HG03135 (cell line): ENCODE results near the gene RGL2.

ENCODE experiments used
- ATAC-seq: cut with Tn5 transposase; IDR thresholded peaks from one replicate; pipeline ENCODE4 v1.9.1; 2021; ENCODE audit warnings: mild to moderate bottlenecking, moderate library complexity; ENCODE audit not compliant: unreplicated experiment

The RGL2 gene

DNA sequence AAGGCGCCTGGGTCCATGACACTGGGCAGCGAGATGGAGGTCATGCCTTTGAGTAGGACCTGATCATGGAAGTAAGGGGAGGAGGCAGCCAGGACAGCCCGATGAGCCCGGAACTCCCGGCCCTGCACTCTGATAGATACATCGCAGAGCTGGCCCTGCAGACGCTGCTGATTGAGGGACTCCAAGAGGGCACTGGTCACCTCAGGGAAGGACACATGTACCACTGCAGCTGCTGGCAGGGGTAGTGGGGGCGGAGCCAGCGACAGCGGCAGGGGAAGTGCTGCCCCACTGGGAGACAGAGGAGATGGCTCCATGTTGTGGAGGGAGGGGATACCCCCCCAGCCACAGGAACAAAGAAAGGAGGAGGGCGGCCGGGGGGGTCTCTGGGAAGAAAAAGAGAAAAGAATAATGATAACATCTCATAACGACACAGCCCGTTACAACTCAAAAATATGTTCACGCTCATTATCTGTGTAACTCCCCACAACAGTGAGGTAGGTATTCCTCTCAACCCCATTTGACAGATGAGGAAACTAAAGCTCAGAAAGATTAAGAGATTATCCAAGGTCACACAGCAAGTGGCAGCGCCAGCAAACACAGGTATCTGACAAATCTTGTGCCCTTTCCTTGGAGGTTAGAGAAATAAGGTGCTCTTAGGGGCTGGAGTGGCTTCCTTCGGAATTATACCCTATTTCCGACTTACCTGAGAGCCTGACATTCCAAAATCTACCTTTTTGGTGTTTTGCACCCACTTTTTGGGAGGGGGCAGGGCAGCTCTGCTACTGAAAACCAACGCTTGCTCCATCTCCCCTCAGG, 18.1 kb upstream of the RGL2 start:
- ATAC-seq = no peak

DNA sequence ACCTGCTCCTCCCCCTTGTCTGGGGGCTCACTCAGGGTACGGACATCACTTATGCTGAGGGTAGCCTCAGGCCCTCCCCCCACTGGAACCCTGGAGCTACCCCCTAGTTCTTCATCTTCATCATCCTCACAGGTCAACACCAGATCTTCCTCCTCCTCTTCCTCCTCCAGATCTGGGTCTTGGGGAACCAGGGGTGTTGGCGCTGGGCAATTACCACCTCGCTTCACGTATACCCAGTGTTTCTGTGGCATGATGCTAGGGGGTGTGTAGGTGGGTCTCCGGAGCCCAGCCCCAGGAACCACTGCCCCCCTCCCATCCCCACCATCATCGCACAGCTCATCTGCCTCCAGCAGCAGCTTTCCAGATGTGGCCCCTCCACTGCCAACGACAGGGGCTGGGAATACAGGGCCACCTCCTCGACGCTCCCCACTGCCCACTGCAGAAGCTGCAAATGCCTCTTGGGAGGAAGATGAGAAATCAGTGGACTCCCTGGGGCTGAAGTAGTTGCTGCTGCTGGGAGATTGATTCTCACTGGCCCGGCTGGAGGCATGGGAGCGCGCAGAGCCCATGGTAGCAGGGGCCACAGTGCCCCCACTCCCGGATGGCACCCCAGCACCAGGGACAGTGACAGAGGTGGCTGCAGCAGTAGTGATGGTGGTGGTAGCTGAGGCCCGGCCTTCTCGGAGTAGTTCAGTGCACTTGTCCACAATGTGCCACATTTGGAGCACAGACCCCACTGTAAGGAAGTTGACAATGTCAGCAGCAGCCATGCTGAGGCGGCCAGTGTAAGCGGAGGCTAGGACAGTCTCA, 17.3 kb upstream of the RGL2 start:
- no peak for ATAC-seq

DNA sequence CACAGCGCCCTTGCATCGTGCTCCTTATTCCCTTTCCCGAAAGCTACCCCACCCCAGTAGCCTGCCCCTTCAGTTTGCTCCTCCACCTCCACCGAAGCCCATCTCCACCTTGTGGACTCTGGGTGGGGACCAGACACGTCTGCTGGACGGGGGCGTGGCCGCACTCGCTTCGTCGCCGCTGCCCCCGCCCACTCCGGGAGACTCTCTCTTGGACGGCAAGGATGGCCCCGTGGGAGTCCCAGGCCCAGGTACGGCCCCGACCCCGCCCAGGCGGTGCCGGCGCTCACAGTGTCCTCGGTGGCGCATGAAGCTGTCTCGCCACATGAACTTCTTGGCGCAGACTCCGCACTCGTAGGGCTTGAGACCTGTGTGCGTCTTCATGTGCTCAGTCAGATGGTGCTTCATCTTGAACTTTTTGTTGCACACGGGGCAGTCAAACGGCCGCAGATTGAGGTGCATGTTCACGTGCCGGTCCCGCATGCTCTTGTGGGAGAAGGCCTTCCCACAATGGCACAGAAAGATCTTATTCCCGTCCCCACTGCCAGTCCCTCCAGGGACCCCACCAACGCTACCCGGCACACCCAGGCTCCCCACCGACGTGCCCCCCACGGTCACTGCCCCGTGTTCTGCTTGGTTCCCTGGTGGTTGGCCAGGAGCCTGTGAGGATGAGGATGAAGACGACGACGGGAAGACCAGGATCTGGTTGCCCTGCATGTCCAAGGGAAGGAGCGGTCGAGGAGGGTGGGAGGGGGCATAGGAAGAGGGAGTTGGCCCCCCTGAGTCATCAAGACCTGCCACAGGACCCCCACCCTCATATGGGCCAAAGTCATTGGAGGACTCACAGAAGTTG, 16.4 kb upstream of the RGL2 start:
- ATAC-seq = no peak

DNA sequence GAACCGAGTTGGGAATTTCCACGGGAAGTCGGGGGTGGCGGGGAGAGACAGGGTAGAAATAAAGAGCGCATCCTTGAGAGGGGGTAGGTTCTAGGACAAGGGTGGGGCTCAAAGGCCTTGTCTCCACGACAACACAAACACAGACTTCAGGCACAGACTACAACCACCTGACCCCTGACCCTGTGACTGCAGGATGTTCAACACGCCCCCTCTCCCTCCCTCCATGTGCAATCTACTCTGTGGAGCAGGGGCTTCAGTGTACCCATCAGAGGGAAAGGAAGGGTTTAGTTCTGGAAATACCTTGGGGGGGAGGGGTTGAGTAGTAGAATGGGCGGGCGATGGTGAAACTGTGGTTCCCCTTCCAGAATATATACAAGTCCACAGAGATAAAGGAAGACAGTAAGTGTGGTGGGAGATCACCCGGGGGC, 15.8 kb upstream of the RGL2 start:
- no peak for ATAC-seq

DNA sequence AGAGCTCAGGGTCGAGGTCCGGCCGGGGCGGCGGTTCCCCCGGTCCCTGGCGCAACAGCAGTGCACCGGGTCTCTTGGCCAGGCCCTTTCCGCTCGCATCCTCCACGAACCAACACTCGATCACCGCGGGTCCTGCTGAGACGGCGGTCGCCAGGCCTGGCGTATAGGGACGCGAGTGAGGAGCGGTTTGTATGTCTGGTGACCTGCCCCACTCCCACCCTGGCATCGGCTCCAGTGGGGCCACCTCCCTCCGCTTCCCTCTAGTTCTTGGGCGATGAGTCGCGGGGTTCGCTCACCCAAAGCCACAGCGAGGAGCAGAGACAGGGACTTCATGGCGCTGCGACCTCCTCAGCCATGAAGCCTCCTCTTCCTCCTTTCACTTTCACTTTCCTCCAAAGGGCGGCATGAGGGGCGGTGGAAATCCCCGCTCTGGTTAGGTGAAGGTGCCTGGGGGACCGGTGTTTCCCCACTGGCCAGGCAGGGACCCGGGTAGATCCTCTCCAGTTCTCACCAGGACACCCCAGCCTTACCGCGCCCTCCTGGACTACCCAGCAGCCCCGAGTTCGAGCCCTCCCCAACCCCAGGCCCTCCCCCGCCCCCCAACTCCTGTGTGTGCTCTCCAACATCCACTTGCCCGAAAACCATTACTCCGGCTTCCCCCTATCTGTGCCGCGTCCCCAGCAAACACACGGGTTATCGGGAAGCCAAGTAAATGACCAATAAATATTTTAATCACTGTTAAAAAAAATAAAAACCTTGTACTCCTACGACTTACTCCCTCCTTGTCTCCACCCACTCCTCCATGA, 15.2 kb upstream of the RGL2 start, which contains the start of gene TAPBP:
Gene TAPBP (minus strand): TSS at position 370 of the 806 bp plus-strand sequence. CDS start 37 bp downstream, at position 333.
- peak; percentile 29 for ATAC-seq

DNA sequence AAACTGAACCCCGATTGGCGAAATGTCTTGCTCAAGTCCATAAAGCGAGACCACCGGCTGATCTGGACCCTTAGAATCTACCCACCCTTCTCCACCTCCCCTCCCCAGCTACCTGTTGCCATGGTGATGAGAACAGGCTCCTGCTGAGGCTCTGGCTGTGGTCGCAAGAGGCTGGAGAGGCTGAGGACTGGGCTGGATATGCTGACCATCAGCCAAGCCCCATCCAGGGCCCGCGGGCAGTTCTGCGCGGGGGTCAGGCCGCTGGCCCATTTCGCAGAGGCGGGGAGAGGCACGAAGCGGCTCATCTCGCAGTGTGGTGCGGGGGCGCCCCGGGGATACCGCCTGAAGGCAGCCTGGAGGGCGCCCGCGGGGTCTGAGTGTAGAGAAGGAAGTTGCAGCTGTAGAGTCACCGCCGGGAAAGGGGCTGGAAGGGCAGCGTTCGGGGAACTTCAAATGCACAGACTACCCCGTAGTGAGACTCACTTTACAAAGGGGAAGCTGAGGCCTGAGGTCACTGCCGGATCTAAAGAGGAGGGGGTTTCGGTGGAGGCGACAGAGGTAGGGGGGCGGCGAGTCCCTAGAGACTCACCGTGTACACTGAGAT, 14.5 kb upstream of the RGL2 start:
- peak; percentile 4 for ATAC-seq

DNA sequence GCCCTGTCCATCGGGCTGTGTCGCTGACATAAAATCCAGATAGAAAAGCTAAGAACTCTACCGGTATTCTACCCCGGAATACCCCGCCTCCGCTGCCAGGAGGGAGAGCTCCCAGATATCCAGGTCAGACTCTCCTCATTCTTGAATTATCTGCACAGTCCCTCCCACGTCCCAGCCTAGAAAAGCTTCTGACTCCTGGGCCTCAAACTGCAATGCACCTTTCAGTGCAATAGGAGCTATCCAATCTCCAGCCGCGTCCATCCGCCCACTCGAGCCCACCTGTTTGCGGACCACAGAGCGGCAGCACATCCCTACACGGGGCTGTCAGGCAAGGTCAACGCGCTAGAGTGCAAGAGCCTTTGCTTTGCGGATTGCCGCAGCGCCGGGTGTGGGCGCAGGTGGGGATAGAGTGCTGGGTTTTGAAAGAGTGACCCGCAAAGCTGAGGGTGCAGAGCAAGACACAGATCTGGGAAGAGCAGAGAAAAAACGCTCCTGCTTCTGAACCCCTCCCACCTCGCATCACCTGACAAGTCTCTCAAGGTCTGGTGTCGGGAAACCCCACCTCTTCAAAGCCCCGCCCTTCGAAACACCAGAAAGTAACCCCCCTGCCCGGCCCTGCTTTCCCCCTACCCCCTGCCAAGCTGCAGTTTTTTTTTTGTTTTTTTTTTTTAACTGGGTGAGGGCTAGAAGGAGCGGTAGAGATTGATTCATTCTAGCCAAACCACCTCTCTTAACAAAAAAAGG, 13.8 kb upstream of the RGL2 start:
- no peak for ATAC-seq

DNA sequence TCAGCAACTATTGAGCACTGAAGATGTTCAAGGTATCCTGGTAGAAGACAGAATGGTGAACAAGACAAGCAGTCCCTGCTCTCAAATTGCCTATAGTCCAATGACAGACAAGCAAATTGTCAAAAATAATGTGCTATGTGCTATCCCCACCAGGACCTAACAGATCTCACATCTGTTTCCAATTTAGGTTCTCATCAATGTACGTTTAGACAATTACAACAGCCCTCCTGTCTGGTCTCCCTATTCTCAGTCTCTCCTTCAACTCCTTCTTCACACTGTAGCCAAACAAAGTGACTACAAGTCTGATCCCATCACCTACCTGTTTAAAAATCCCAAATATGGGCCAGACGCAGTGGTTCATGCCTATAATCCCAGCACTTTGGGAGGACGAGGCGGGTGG, 7.6 kb upstream of the RGL2 start:
- ATAC-seq = no peak

DNA sequence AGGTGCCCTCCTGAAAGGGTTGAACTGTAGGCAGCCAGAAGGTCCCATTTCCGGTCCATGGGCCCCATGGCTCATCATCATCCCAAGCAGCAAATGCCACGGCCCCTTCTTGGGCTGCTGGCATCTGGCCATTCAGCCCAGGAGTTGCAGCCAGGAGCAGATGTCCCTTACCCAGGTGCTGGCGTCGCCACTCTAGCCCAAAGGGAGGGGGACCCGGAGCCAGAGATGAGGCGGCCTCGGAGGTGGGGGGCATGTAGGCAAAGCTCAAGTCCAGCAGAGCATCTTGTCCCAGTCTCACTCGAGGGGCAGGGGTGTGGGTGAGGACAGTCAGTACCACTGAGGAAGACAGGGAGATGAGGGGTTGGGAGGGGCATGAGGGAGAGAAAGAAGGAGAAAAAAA, 6.3 kb upstream of the RGL2 start:
- no peak for ATAC-seq

DNA sequence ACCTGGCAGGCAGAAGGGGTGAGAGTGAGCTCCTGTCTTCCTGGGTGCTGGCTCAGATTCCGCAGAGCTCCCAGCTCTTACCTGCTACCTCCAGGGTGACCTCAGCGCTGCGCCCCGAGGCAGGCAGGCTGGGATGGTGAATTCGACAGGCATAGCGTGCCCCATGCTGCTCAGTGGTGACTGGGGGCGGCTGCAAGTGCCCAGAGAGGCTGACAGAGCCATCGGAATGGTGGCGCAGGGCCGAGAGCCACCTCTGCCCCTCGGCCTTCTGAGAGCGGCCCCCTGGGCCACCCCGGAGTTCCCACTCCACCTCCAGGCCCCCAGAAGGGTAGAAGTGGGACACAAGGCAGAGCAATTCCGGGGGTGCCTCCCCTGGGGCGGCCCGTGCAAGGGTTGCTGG, 5.5 kb upstream of the RGL2 start:
- no peak for ATAC-seq

DNA sequence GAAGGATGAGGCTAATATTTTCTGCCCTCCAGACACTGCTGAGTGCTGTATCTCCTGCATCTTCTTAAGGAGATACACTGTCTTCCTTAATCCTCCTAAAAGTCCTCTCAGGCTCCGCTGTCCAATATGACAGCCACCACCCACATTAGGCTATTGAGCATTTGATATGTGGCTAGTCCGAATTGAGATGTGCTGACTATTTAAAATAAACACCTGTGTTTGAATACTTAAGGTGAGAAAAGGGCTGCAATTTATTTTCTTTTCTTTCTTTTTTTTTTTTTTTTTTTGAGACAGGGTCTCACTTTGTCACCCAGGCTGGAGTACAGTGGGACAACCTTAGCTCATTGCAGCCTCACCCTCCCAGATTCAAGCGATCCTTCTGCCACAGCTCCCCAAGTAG, 3.1 kb upstream of the RGL2 start:
- no peak for ATAC-seq

DNA sequence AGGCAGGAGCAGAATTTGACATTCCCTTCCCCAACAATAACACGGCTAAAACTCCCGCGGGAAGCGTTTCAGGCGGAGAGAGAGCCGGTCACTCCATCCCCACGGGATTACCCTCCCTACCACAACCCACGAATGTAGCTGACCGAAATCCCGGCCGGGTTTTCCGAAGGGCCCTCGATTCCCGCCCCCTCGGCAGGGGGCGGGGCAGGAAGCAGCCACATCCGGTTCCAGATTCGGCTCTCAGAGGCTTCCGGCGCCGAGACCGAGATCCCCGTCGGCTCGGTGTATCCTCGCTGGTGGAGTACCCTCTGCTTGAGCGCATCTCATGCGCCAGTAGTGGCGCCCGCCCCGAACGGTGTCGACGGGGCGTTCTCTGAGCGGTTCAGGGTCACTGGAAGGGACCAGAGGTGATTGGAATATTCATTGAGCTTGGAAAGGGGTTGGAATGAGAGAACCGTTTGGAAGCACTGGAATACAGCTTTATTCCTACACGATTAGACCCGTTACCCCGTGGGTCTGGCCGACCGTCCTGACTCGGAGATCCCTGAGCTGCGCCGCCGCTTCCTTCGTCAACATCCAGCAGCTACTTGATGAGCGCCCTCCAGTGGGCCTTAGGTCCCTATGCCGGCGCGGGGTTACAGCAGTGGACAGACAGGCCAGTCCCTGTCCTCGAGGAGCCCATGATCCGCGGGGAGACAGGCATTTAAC, 649 bp upstream of the RGL2 start:
- ATAC-seq = peak; percentile 73

DNA sequence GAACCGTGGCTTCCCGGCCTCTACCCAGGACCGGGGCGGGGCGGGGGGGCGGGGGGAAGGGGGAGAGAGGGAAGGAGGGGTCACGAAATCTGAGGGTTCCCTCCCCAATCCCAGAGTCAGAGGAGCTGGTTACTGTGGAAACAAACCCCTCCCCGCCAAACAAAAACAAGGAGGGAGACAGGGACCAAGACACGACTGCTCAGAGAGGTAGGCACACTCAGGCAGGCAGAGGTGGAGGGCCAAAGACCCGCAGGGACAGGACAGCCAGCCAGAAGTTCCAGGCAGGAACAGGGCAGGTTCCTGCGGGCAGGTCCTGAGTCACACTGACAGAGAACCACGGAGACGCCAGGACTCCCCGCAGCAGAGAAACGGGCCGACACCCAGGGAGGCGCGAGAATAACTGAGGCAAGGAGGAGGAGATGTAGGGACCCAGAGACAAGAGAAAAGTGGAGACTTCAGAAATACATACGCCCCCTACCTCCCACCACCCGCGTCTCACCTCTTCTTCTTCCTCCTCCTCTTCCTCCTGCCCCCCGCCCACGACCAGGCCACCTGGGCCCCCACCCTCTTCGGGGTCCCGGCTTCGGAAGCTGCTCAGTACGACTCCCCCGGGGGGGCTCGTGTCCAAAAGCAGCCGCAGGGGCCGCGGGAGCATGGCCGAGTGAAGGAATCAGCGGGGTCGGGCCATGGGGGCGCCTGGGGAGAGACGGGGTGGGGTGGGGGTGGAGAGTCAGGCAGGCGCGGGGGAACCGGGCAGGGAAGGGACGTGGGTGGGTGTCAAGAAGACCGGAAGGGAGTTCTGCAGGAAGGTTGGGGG, 578 bp downstream of the RGL2 start:
- no peak for ATAC-seq

DNA sequence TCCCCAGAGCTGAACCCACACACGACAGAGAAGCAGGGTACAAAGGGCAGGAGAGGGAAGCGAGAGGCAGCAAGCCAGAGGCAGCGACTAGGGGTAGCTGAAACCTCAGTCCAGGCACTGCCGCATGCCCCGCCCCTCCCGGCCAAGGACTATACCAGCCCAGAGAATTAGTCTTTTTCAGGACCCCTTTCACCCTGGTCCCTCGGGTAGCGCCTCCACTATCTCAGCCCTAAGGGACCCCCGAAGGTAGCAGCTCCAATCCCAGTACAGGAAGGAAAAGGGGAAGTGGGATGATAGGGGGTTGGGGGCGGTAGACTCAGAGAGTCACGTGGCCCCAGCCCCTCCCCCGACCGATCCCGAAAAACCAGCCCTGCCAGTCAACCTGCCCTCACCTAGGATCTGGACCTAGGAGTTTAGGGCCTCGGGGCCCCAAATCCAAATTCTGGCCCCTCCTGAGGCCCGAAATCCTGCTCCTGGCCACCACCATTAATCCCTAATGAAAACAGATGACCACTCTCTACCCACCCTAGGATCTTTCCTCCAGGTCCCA, 1.3 kb downstream of the RGL2 start:
- no peak for ATAC-seq

DNA sequence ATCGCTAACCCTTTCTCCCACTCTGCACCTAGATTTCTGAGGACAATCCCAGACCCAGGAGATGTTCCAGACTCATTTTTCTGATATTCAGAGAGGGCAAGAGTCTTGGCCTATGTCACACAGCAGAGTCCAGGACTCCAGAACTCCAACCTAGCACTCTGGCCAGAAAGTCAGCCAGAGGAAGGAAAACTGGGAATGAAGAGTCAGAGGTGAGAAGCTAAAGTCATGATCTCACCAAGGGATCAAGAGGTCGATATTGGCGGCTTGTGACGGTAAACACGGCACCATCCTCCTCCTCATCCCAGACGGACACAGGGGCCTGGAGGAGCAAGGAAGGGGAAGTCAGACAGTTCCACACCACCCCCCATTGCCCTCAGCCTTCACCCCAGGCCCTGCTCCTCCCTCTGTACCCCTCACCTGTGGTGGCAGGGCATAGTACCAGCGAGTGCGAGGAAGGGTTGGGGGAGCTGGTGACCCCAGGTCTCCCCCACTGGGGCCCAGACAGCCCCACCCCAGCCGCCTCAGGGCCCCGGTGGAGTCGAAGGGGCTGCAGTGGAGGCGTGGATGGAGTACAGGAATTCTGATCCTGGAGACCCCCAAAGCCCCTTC, 1.8 kb downstream of the RGL2 start:
- ATAC-seq = no peak

DNA sequence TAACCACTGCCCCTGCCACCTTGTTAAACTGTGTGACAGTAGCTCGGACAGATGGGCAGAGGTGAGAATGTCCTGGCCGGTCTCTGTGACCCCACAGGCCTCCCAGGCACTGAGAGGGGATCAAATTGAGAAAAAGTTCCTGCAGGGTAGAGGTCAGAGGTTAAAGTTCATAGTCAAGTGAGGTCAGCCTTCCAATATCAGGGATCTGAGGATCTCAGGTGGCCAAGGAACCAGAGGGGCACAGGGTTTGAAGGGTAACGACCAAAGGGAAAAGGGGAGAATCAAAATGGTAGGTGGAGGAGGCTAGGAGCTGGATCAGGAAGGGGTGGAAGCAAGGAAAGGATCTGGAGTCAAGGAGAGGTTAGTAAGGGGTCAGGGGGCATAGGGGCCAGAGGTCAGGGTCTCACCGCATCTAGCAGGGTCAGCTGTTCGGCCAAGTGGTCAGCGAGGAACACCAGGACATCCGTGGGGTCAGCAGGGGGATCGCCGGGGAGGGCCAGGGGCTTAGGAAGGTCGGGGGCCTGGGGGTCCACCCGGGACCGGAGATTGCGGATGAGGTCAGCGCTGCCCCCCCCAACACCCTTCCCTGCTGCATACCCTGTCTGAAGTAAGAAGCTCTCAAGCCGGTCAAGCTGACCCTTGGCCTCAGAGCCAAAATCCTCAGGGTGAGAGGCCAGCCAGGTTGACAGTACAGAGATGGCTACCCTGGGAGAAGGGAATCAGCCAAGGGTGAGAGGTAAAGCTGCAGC, 2.9 kb downstream of the RGL2 start:
- ATAC-seq = no peak
